Measurements from ENCODE around the gene CDK6.

Gene CDK6

GRCh38 chr7:92639213-92639896, 197.0 kb downstream of the CDK6 start:
- FAIRE-seq, result no peak

- FAIRE-seq, result no peak
These were observed 200.3 kb downstream of the CDK6 start for GRCh38 chr7:92636018-92636560.

- FAIRE-seq, result no peak
These were observed 200.8 kb downstream of the CDK6 start for GRCh38 chr7:92635538-92635937.

GRCh38 chr7:92634924-92635519, 201.4 kb downstream of the CDK6 start:
- FAIRE-seq, result no peak

- FAIRE-seq, result no peak
These were observed 202.2 kb downstream of the CDK6 start for GRCh38 chr7:92634205-92634604.

- peak; percentile 85 for FAIRE-seq
These were observed 203.0 kb downstream of the CDK6 start for GRCh38 chr7:92633211-92633906.

GRCh38 chr7:92632791-92633190, 203.6 kb downstream of the CDK6 start:
- no peak for FAIRE-seq

GRCh38 chr7:92631850-92632487, 204.4 kb downstream of the CDK6 start:
- FAIRE-seq, result no peak

GRCh38 chr7:92631067-92631849, 205.1 kb downstream of the CDK6 start:
- no peak for FAIRE-seq

GRCh38 chr7:92629779-92630178, 206.6 kb downstream of the CDK6 start:
- FAIRE-seq, result no peak

GRCh38 chr7:92627956-92628355, 208.4 kb downstream of the CDK6 start:
- no peak for FAIRE-seq

GRCh38 chr7:92626281-92626809, 210.0 kb downstream of the CDK6 start:
- FAIRE-seq, result no peak

- FAIRE-seq, result no peak
These were observed 210.8 kb downstream of the CDK6 start for GRCh38 chr7:92625617-92626016.

GRCh38 chr7:92624298-92624996, 211.9 kb downstream of the CDK6 start:
- FAIRE-seq, result no peak

GRCh38 chr7:92623544-92623943, 212.8 kb downstream of the CDK6 start:
- FAIRE-seq, result no peak

GRCh38 chr7:92622685-92623084, 213.7 kb downstream of the CDK6 start:
- FAIRE-seq, result no peak

- FAIRE-seq, result no peak
These were observed 214.3 kb downstream of the CDK6 start for GRCh38 chr7:92622030-92622429.

GRCh38 chr7:92621561-92622023, 214.8 kb downstream of the CDK6 start:
- no peak for FAIRE-seq

- peak; percentile 68 for FAIRE-seq
These were observed 215.3 kb downstream of the CDK6 start for GRCh38 chr7:92621026-92621540.

- no peak for FAIRE-seq
These were observed 220.5 kb downstream of the CDK6 start for GRCh38 chr7:92615861-92616260.

- FAIRE-seq, result no peak
These were observed 221.7 kb downstream of the CDK6 start for GRCh38 chr7:92614660-92615174.
